ENCODE results near the gene LGALS9B.
"Not testable (repeated sequence)": the region's sequence is repeated elsewhere in the genome, so short reads cannot be mapped to it uniquely, and the experiment has no call there.

Gene LGALS9B

DNA sequence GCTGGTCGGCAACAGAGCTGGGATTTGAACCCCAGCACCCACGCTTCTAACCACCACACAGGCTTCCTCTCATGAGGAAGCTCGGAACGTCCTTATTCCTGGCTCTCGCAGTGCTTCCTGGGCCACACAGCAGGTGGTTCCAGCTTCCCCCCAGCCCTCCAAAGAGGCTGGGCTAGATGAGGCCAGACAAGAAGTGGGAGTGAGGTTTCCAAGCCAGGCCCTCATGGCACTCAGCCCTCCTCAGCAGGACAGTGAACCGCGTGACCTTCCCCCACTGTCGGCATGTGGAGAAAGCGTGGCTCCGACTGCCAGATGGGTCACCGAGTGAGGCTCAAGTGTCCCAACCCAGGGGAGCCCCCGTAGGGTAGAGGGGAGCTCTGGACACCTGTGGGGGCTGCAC, 1.8 kb downstream of the LGALS9B start:
- H3K4me3 ChIP-seq (ENCODE audit: low read length); H3K4me2 ChIP-seq (ENCODE audit: low read length); H3K9me3 ChIP-seq (replicated peaks; ENCODE audit: low read length); H3K4me1 ChIP-seq (ENCODE audit: control insufficient read depth, insufficient read depth, low read length); H3K27me3 ChIP-seq (ENCODE audit: control insufficient read depth, insufficient read depth, low read length); H3K36me3 ChIP-seq (ENCODE audit: insufficient read depth, low read length); H3K9ac ChIP-seq (ENCODE audit: low read depth, low read length): not testable (repeated sequence)

DNA sequence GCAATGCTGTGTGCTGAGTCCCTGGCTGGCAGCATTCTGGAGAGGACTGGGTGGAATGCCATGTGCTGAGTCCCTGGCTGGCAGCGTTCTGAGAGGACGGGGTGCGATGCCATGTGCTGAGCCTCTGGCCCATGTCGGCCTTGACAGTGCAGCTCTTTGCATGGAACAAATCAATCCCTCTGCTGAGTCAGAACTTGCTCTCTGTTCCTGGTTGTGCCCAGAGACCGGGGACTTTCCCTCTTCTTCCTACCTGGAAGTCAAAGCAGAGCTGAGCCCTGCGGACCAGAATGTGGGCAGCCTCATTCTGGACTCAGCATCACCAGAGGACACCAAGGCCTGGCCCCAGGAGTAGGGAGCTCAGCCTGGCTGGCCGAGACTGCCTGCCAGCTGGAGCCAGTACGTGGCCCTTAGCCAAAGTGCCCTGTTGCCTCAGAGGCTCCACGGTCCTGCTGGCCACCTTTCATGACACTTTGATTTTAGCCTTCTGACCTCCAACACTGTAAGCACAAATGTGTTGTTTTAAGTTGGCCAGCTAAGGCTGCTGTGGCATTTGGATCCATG, 2.4 kb downstream of the LGALS9B start:
- not testable (repeated sequence) for H3K4me1 ChIP-seq (ENCODE audit: control insufficient read depth, insufficient read depth, low read length); H3K4me2 ChIP-seq (ENCODE audit: low read length); H3K9me3 ChIP-seq (replicated peaks; ENCODE audit: low read length); H3K36me3 ChIP-seq (ENCODE audit: insufficient read depth, low read length); H3K9ac ChIP-seq (ENCODE audit: low read depth, low read length); H3K27me3 ChIP-seq (ENCODE audit: control insufficient read depth, insufficient read depth, low read length); H3K4me3 ChIP-seq (ENCODE audit: low read length)

DNA sequence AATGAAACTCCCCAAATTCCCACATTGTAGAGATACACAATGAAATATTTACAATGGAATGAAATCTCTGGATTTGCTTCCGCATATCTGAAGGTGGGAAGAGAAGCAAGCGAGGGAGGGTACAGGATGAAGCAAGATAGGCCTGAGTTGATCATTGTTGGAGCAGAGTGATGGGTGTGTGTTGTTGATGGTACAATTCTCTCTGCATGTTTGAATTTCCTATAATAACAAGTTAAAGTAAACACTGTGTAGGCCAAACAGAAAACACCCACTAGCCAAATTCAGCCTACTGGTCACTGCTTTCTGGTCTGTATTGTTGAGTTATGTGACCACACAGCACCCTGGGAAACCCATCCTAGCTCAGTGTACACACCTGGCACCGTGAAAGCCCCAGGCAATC, 5.2 kb downstream of the LGALS9B start:
- H3K9me3 ChIP-seq (replicated peaks; ENCODE audit: low read length); H3K9ac ChIP-seq (ENCODE audit: low read depth, low read length); H3K27me3 ChIP-seq (ENCODE audit: control insufficient read depth, insufficient read depth, low read length); H3K4me1 ChIP-seq (ENCODE audit: control insufficient read depth, insufficient read depth, low read length); H3K36me3 ChIP-seq (ENCODE audit: insufficient read depth, low read length); H3K4me2 ChIP-seq (ENCODE audit: low read length); H3K4me3 ChIP-seq (ENCODE audit: low read length): not testable (repeated sequence)

DNA sequence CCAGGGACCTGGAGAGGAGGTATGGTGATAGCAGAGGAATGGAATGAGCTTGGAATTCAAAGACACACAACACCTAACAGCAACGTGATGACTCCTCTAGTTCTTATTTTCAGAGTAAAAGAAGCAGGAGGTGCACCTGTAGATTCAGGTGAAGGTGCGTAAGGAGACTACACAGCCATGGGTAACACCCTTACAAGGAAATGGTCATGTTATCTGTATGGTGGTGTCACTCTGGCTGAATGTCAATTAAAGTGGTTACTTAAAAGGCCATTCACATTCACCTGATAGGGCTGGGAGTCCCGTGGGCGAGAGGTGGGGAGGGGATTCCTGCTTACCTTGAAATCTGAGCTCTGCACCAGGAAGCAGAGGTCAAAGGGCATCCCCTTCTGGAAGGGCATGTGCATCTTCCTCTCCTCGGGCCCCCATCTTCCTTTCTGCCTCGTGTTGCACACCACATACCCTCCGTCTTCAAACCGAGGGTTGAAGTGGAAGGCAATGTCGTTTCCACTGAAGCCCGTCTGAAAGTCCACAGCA, 9.4 kb downstream of the LGALS9B start:
- not testable (repeated sequence) for H3K4me2 ChIP-seq (ENCODE audit: low read length); H3K4me3 ChIP-seq (ENCODE audit: low read length); H3K9ac ChIP-seq (ENCODE audit: low read depth, low read length); H3K4me1 ChIP-seq (ENCODE audit: control insufficient read depth, insufficient read depth, low read length); H3K27me3 ChIP-seq (ENCODE audit: control insufficient read depth, insufficient read depth, low read length); H3K36me3 ChIP-seq (ENCODE audit: insufficient read depth, low read length); H3K9me3 ChIP-seq (replicated peaks; ENCODE audit: low read length)

DNA sequence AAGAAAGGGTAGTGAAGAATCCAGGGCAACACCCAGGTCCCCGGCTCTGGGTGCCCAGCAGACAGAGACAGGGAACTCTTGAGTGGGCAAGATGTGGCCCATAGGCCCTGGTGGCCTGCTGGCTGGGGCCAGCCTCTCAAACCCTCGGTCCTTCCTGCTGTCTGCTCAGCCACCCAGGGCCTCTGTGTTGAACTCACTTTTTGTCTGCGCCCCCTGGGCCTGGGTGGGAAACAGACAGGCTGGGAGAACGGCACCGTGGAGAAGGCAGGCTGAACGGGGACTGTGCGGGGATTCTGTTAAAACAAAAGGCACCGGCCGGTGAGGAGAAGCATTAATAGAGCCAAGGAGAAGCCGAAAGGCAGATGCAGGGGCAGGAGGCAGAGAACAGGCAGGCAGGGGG, 12.2 kb downstream of the LGALS9B start:
- H3K4me1 ChIP-seq (ENCODE audit: control insufficient read depth, insufficient read depth, low read length); H3K9ac ChIP-seq (ENCODE audit: low read depth, low read length); H3K36me3 ChIP-seq (ENCODE audit: insufficient read depth, low read length); H3K4me3 ChIP-seq (ENCODE audit: low read length); H3K4me2 ChIP-seq (ENCODE audit: low read length); H3K9me3 ChIP-seq (replicated peaks; ENCODE audit: low read length); H3K27me3 ChIP-seq (ENCODE audit: control insufficient read depth, insufficient read depth, low read length): not testable (repeated sequence)

DNA sequence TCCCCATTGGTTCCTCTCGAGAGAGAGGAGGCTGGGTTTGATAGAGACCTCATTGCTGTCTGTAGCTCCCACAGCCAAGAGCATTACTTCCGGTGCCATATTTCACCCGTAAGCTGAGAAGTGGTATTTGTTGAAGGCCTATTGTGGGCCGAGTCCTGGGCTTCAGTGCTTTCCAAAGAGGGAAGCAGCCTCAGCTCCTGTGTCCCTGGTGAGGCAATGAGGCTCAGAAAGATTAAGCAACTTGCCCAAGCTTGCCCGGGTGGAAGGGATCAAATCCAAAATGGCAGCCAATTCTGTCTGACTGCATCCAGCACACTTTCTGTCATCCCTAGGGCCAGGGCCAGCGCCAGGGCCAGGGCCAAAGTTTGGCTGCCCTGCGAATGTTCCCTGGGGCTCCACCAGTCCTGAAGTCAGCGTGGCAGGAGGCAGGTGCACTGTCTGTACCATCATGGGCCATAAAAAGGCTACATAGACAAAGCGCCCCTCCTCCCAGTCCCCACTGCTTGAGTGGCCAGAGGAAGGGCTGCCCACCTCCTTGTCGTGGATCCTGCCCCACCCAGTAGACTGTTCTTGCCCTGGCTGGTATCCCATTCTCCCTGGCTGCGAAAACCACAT, 13.4 kb downstream of the LGALS9B start:
- H3K4me3 ChIP-seq (ENCODE audit: low read length); H3K4me1 ChIP-seq (ENCODE audit: control insufficient read depth, insufficient read depth, low read length); H3K9me3 ChIP-seq (replicated peaks; ENCODE audit: low read length); H3K9ac ChIP-seq (ENCODE audit: low read depth, low read length); H3K27me3 ChIP-seq (ENCODE audit: control insufficient read depth, insufficient read depth, low read length); H3K36me3 ChIP-seq (ENCODE audit: insufficient read depth, low read length); H3K4me2 ChIP-seq (ENCODE audit: low read length): not testable (repeated sequence)

DNA sequence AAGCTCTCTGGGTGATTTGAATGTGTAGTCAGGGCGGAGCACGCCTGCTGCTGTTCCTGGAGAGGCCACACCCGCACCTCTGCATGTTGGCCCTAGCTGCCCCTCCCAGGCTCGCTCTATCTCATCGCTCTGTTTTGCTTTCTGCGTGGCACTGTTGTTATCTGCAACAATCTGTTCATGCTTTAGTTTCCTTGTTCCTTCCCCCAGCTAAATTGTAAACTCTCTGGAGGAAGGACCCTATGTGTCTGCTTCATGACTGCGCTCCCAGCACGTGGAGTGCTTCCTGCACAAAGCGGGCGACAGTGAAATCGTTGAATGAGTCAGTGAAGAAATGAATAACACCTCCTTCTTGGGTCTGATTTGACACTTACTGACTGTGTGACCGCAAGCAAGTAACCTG, 16.5 kb downstream of the LGALS9B start:
- H3K4me2 ChIP-seq (ENCODE audit: low read length); H3K9ac ChIP-seq (ENCODE audit: low read depth, low read length); H3K36me3 ChIP-seq (ENCODE audit: insufficient read depth, low read length); H3K9me3 ChIP-seq (replicated peaks; ENCODE audit: low read length); H3K4me3 ChIP-seq (ENCODE audit: low read length); H3K4me1 ChIP-seq (ENCODE audit: control insufficient read depth, insufficient read depth, low read length); H3K27me3 ChIP-seq (ENCODE audit: control insufficient read depth, insufficient read depth, low read length): not testable (repeated sequence)

DNA sequence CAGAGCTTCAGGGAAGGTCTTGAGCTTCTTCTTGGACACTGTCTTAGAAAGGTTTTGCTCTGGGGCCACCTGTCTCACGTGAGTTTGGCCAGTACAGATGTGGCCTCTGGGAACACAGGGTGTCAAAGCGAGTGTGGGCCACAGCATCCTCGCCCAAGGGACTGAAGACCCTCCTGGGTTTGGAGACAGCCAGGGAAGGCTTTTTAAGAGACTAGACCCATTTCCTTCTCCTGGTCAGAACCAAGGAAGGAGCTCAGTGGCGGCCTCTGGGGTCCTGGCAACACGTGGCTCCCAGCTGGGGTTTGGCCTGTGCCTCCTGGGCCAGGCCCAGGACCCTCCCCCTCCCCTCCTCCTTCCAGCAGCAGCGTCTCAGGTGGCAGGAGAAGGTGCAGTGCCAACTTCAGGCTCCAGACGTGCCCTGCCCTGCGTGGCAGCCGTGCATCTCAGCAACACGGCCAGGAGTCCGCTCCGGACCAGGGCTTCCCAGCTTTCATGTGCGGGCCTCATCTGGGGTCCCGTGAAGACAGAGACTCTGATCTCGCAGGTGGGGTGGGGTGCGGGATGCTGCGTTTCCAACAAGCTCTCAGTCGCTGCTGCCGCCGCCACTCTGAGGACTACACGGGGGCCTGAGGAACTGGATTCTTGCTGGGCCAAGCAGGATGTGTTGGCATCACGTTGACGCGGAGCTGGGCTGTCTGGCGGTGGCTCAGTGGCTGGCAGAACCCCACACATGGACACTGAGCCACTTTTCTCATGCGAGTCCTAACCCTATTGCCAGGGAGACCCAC, 19.6 kb downstream of the LGALS9B start:
- H3K4me2 ChIP-seq (ENCODE audit: low read length); H3K4me1 ChIP-seq (ENCODE audit: control insufficient read depth, insufficient read depth, low read length); H3K9ac ChIP-seq (ENCODE audit: low read depth, low read length); H3K36me3 ChIP-seq (ENCODE audit: insufficient read depth, low read length); H3K9me3 ChIP-seq (replicated peaks; ENCODE audit: low read length); H3K4me3 ChIP-seq (ENCODE audit: low read length); H3K27me3 ChIP-seq (ENCODE audit: control insufficient read depth, insufficient read depth, low read length): not testable (repeated sequence)

DNA sequence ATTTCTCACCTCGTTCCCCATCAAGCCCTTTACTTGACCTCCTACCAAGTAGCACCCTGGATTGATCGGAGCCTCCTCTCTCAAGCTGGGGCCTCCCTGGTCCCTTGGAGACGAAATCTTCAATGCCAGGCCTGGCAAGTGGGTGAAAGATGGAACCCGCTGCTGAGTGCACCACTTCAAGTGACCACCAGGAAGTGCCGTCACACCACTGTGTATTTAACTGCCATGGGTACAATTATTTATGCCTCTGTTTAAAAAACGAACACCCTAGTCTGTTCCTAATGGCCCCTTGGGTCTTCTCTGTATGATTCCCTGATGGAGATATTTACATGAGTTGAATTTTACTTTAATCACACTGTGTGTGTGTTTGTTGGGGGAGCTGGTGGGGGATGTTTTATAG, 20.4 kb downstream of the LGALS9B start:
- H3K4me3 ChIP-seq (ENCODE audit: low read length); H3K4me1 ChIP-seq (ENCODE audit: control insufficient read depth, insufficient read depth, low read length); H3K9ac ChIP-seq (ENCODE audit: low read depth, low read length); H3K9me3 ChIP-seq (replicated peaks; ENCODE audit: low read length); H3K4me2 ChIP-seq (ENCODE audit: low read length); H3K36me3 ChIP-seq (ENCODE audit: insufficient read depth, low read length); H3K27me3 ChIP-seq (ENCODE audit: control insufficient read depth, insufficient read depth, low read length): not testable (repeated sequence)

DNA sequence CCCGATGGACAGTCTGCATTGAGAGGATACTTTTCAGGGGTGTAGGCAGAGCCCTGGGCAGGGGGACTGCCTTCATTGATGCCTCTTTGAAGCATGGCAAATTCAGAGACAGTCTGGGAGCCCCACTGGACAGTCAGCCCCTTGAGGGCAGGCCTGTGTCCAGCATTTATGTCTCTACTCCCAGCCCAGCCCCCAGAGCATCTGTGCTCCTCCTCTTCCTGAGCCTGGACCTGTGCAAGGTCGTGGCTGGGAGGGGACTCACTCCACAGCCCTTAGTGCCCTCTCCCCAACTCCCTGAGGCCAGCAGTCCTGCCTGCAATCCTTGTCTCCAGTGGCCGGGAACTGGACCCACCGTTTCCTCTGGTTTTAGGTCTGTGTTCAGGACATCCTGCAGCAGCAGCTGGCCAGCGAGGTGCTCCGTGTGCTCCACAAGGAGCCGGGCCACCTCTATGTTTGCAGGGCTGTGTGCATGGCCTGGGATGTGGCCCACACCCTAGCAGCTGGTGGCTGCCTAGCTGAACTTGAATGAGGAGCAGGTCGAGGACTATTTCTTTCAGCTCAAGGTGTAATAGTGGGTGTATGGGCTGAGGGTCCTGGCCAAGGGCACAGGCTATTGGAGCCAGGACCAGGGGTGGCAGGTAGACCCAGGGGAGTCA, 22.6 kb downstream of the LGALS9B start:
- not testable (repeated sequence) for H3K36me3 ChIP-seq (ENCODE audit: insufficient read depth, low read length); H3K4me2 ChIP-seq (ENCODE audit: low read length); H3K9ac ChIP-seq (ENCODE audit: low read depth, low read length)

DNA sequence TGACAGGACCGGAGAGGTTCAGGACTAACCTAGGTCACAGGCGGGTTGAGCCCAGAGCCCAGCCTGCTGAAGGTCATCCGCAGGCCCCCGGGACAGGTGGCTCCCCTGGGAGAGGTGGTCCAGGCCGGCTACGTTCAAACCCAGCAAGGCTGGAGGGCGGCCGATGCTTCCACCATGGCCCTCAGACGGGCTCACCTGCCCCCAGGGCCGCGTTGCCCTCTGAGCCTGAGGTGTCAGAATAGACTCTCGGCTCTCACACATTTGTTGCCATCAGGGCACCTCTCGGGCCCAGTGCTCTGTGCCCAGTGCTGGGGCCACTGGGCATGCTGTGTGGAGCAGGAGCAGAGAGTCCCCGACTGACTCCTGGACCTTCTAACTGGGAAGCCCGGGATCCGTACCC, 23.2 kb downstream of the LGALS9B start:
- H3K27me3 ChIP-seq (ENCODE audit: control insufficient read depth, insufficient read depth, low read length); H3K4me2 ChIP-seq (ENCODE audit: low read length); H3K9me3 ChIP-seq (replicated peaks; ENCODE audit: low read length); H3K4me3 ChIP-seq (ENCODE audit: low read length); H3K4me1 ChIP-seq (ENCODE audit: control insufficient read depth, insufficient read depth, low read length); H3K9ac ChIP-seq (ENCODE audit: low read depth, low read length); H3K36me3 ChIP-seq (ENCODE audit: insufficient read depth, low read length): not testable (repeated sequence)

More for the DNA sequence above, 22.6 kb downstream of the LGALS9B start:
- not testable (repeated sequence) for H3K9me3 ChIP-seq (replicated peaks; ENCODE audit: low read length); H3K4me1 ChIP-seq (ENCODE audit: control insufficient read depth, insufficient read depth, low read length); H3K4me3 ChIP-seq (ENCODE audit: low read length); H3K27me3 ChIP-seq (ENCODE audit: control insufficient read depth, insufficient read depth, low read length)
